Tibial nerve (tissue), 4 donors: ENCODE data around the gene COPA. TPM values are rescaled to one million over a fixed set of nuclear protein-coding genes. Genes with fewer than 3 reads are reported as not detected.

Source experiments
- DNase-seq, 2 donors: peaks; one replicate each; pipeline ENCODE4 v3.0.0-alpha.2; 2019; ENCODE audit warnings: low spot score in 2 of 2
- H3K27ac ChIP-seq, 4 donors: fragments of 200-600 bp; sonication (generic) in 3 of 4; one replicate each; pipeline ENCODE4 v1.5.1; 2017 to 2019; ENCODE audit warnings: mild to moderate bottlenecking in 1 of 4
- H3K27me3 ChIP-seq, 2 donors: fragments of 200-600 bp; sonication (generic) in 1 of 2; one replicate each; pipeline versions ENCODE4 v1.5.1 to v1.6.0; 2017 to 2019
- H3K36me3 ChIP-seq, 3 donors: fragments of 200-600 bp; sonication (generic); one replicate each; pipeline ENCODE4 v1.5.1; 2018 to 2019
- H3K4me1 ChIP-seq, 4 donors: fragments of 200-600 bp; sonication (generic) in 3 of 4; one replicate each; pipeline ENCODE4 v1.5.1; 2017 to 2019
- H3K4me3 ChIP-seq, 4 donors: fragments of 200-600 bp; sonication (generic) in 3 of 4; one replicate each; pipeline ENCODE4 v1.5.1; 2017 to 2019; ENCODE audit warnings: mild to moderate bottlenecking in 1 of 4, moderate library complexity in 1 of 4
- H3K9me3 ChIP-seq, 4 donors: fragments of 200-600 bp; sonication (generic) in 3 of 4; one replicate each; pipeline ENCODE4 v1.5.1; 2017 to 2019
- EP300 ChIP-seq, 2 donors: sonication (generic); formaldehyde crosslinking; IDR thresholded peaks; one replicate each; pipeline ENCODE4 v1.6.1; 2017; ENCODE audit warnings: antibody characterized with exemption in 2 of 2, mild to moderate bottlenecking in 1 of 2
- POLR2A ChIP-seq, 2 donors: fragments of 450-650 bp; IDR thresholded peaks; one replicate each; pipeline ENCODE4 v1.6.1; 2017; ENCODE audit warnings: antibody characterized with exemption in 2 of 2, mild to moderate bottlenecking in 2 of 2, moderate library complexity in 2 of 2
- WGBS, 2 donors: methylation state at CpG; one replicate each; pipeline ENCODE4 v1.1.5; 2018; 5-methylcytosine and 5-hydroxymethylcytosine counted together
- total RNA-seq, 4 donors: library from RNA; depleted of rRNA; stranded (reverse); fragments of >200 nt; gene quantifications; one replicate each; pipeline ENCODE4 v1.1.0, GENCODE V29; 2016
- TF ChIP-seq, protein P1 (sequence below), 5 experiments: fragments of 200-600 bp in 3 of 5; fragments of 450-650 bp in 2 of 5; sonication (generic) in 3 of 5; IDR thresholded peaks; one replicate each; pipeline ENCODE4 v1.5.1; 2016 to 2019; ENCODE audit warnings: antibody characterized with exemption in 5 of 5, mild to moderate bottlenecking in 3 of 5, moderate library complexity in 2 of 5

The COPA gene
- total RNA-seq, 4 donors from 2014 or later, result 92.2 to 127 (median 112) TPM

GRCh38 chr1:160358073-160358472 is 15.0 kb upstream of the COPA start:
- 84 to 86% methylated on average over 4 of the region's 4 CpGs for WGBS, 2 donors
- Histone ChIP-seq H3K27ac (no peak overlapping the region), H3K9me3 (no peaks in the 10 kb centered on the region), H3K4me3 (no peak overlapping the region), H3K4me1 (no peaks in the 10 kb centered on the region), H3K27me3 (no peaks in the 10 kb centered on the region), H3K36me3 (peaks cover 5 to 79% (median 29%) of the 10 kb centered on the region in 3 donors)
- TF ChIP-seq, protein P1, sequence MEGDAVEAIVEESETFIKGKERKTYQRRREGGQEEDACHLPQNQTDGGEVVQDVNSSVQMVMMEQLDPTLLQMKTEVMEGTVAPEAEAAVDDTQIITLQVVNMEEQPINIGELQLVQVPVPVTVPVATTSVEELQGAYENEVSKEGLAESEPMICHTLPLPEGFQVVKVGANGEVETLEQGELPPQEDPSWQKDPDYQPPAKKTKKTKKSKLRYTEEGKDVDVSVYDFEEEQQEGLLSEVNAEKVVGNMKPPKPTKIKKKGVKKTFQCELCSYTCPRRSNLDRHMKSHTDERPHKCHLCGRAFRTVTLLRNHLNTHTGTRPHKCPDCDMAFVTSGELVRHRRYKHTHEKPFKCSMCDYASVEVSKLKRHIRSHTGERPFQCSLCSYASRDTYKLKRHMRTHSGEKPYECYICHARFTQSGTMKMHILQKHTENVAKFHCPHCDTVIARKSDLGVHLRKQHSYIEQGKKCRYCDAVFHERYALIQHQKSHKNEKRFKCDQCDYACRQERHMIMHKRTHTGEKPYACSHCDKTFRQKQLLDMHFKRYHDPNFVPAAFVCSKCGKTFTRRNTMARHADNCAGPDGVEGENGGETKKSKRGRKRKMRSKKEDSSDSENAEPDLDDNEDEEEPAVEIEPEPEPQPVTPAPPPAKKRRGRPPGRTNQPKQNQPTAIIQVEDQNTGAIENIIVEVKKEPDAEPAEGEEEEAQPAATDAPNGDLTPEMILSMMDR (IDR thresholded peaks at IDR 0.05), result no peak
- TF ChIP-seq EP300 (IDR thresholded peaks at IDR 0.05), result no peak
- no peak for TF ChIP-seq POLR2A (IDR thresholded peaks at IDR 0.05)
- no peak for DNase-seq

DNA sequence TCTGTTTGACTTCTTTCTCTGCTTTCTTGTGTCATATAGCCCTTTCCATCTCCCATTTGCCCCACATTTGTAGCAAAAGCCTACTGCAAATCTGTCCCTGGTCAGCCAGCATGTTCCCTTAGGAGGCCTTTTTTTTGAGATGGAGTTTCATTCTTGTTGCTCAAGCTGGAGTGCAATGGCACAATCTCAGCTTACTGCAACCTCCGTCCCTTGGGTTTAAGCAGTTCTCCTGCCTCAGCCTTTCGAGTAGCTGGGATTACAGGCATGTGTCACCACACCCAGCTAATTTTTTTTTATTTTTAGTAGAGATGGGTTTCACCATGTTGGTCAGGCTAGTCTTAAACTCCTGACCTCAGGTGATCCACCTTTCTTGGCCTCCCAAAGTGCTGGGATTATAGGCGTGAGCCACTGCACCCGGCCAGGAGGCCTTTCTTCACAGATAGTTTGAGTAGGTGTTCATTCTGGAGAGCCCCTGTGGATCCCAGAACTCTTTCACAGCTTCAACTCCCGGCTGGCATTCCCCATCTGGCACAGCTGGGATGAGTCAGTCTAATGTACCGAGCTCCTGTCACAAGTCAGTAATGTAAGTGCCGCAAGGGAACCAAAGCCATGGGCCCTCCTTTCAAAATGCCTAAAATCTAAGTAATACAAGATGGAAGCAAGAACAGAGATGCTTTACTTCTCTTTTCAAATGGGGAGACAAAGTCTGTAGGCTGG is 14.4 kb upstream of the COPA start:
- Histone ChIP-seq H3K27me3 (no peaks in the 10 kb centered on the region), H3K4me1 (no peaks in the 10 kb centered on the region), H3K4me3 (no peak overlapping the region), H3K36me3 (peaks cover 5 to 86% (median 29%) of the 10 kb centered on the region in 3 donors), H3K27ac (no peak overlapping the region), H3K9me3 (no peaks in the 10 kb centered on the region)
- no peak for DNase-seq
- 76 to 87% methylated on average over 7 of the region's 7 CpGs for WGBS, 2 donors
- TF ChIP-seq, protein P1 (IDR thresholded peaks at IDR 0.05), result no peak
- TF ChIP-seq POLR2A (IDR thresholded peaks at IDR 0.05) (no peak), EP300 (IDR thresholded peaks at IDR 0.05) (no peak)

- 57 to 69% methylated on average over 4 of the region's 5 CpGs for WGBS, 2 donors
- TF ChIP-seq EP300 (IDR thresholded peaks at IDR 0.05), result no peak
- TF ChIP-seq, protein P1 (IDR thresholded peaks at IDR 0.05), result peak in 4 of 5 experiments; percentile 16 to 25 (median 22)
- no peak for DNase-seq
- H3K4me1 ChIP-seq, result no peaks in the 10 kb centered on the region
- H3K36me3 ChIP-seq, result peaks cover 5 to 98% (median 36%) of the 10 kb centered on the region in 3 donors
- no peak overlapping the region for H3K4me3 ChIP-seq
- no peaks in the 10 kb centered on the region for H3K9me3 ChIP-seq
- H3K27me3 ChIP-seq, result no peaks in the 10 kb centered on the region
- no peak overlapping the region for H3K27ac ChIP-seq
Measured at GRCh38 chr1:160354388-160354985, 11.4 kb upstream of the COPA start.

GRCh38 chr1:160353223-160353622 is 10.2 kb upstream of the COPA start:
- H3K36me3 ChIP-seq, result peaks cover 5 to 100% (median 35%) of the 10 kb centered on the region in 3 donors
- DNase-seq, result no peak
- H3K9me3 ChIP-seq, result no peaks in the 10 kb centered on the region
- no peak overlapping the region for H3K27ac ChIP-seq
- no peaks in the 10 kb centered on the region for H3K4me1 ChIP-seq
- no peaks in the 10 kb centered on the region for H3K27me3 ChIP-seq
- no peak overlapping the region for H3K4me3 ChIP-seq
- TF ChIP-seq EP300 (IDR thresholded peaks at IDR 0.05) (no peak), POLR2A (IDR thresholded peaks at IDR 0.05) (no peak)
- TF ChIP-seq, protein P1 (IDR thresholded peaks at IDR 0.05), result no peak
- WGBS, 2 donors, result 90 to 92% methylated on average over 2 of the region's 2 CpGs

- H3K4me3 ChIP-seq, result no peak overlapping the region
- H3K9me3 ChIP-seq, result no peaks in the 10 kb centered on the region
- H3K4me1 ChIP-seq, result no peaks in the 10 kb centered on the region
- TF ChIP-seq POLR2A (IDR thresholded peaks at IDR 0.05) (no peak), EP300 (IDR thresholded peaks at IDR 0.05) (no peak)
- TF ChIP-seq, protein P1 (IDR thresholded peaks at IDR 0.05), result no peak
- H3K27me3 ChIP-seq, result no peaks in the 10 kb centered on the region
- peaks cover 5 to 100% (median 31%) of the 10 kb centered on the region in 3 donors for H3K36me3 ChIP-seq
- no peak for DNase-seq
- no peak overlapping the region for H3K27ac ChIP-seq
- WGBS, 2 donors, result 87 to 94% methylated on average over 8 of the region's 8 CpGs
Measured at GRCh38 chr1:160352555-160352954, 9.5 kb upstream of the COPA start.
